Urinary bladder (tissue), 4 donors: ENCODE measurements around the gene OR56A1. TPM values are rescaled to one million over a fixed set of nuclear protein-coding genes. Genes with fewer than 3 reads are reported as not detected.

ENCODE experiments used
- DNase-seq: peaks from one replicate; pipeline ENCODE4 v3.0.0-alpha.2; 2015; ENCODE audit errors: extremely low spot score
- H3K27ac ChIP-seq: one replicate; pipeline ENCODE4 v1.5.1; 2013; ENCODE audit warnings: low read depth, mild to moderate bottlenecking, moderate library complexity
- H3K36me3 ChIP-seq: one replicate; pipeline ENCODE4 v1.6.1; 2013; ENCODE audit warnings: mild to moderate bottlenecking, moderate library complexity; ENCODE audit not compliant: insufficient read depth
- H3K4me1 ChIP-seq: one replicate; pipeline ENCODE4 v1.6.1; 2013; ENCODE audit warnings: mild to moderate bottlenecking, moderate library complexity; ENCODE audit not compliant: insufficient read depth
- H3K4me3 ChIP-seq: one replicate; pipeline ENCODE4 v1.5.1; 2013; ENCODE audit warnings: low read depth, low read length
- WGBS: extraction: QIAGEN DNeasy Blood & Tissue Kit; methylation state at CpG from one replicate; pipeline ENCODE4 v1.1.7; 2013; 5-methylcytosine and 5-hydroxymethylcytosine counted together
- polyA plus RNA-seq: library from polyadenylated mRNA; stranded (reverse); fragments of 200-250 nt; gene quantifications from one replicate; pipeline ENCODE4 v1.2.3, GENCODE V29; 2013
- total RNA-seq: library from RNA; depleted of rRNA; stranded (reverse); fragments of >200 nt; gene quantifications from one replicate; pipeline ENCODE4 v1.2.3, GENCODE V29; 2014
- donor health status: healthy with polysubstance abuse.
- donor health status: healthy.

The OR56A1 gene
- total and polyA plus RNA-seq, 2 donors: 0.05 TPM; not detected in 1

DNA sequence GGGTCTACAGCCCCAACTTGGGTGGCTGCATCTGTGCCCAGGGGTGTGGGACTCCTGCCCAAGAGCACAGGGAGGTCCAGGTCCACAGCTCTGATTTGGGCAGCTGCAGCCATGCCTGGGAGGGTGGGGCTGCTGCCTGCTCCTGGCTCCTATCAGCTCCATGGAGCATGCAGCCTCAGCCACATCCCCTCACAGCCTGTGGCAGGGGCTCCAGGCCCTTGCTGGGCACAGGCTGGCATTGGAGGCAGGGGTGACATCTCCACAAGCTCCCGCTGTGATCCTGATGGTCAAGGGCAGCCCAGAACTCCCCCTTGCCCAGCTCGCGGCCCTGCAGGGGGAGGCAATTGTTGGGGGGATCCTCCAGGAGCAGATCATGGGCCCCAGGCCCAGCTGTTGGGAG is 17.5 kb downstream of the OR56A1 start:
- no peak overlapping the region for H3K4me3 ChIP-seq
- 72% methylated on average over 3 of the region's 3 CpGs for WGBS
- no peak for DNase-seq
- H3K36me3 ChIP-seq: no peaks in the 10 kb centered on the region
- H3K27ac ChIP-seq: no peak overlapping the region
- H3K4me1 ChIP-seq: no peaks in the 10 kb centered on the region

DNA sequence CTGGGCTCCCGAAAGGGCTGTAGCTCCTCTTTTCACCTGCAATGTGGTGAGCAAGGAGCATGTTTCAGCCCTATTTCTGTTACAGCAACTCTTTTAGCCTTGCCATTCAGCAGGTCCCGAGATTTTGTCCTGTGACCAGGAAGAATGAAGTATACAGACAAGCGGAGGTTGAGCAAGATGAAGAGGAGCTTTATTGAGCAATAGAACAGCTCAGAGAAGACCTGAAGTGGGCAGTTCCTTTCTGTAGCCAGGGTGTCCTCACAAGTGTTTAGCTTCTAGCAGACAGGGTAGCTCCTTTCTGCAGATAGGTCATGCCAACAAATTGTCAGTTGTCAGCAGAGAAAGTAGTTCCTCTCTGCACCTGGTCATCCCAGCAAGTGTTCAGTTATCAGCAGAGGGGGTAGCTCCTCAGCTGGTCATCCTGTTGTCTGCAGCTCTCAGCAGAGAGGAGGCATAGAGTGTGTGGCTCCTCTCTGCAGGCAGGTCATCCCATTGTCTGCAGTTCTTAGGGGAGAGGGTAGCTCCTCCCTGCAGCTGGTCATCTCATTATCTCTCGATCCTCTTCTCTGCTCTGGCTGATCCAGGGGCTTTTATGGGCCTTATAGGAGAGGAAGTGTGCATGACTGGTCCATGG is 18.4 kb downstream of the OR56A1 start:
- no peak for DNase-seq
- no peaks in the 10 kb centered on the region for H3K36me3 ChIP-seq
- H3K27ac ChIP-seq: no peak overlapping the region
- no peaks in the 10 kb centered on the region for H3K4me1 ChIP-seq
- no peak overlapping the region for H3K4me3 ChIP-seq
- 74% methylated on average over 4 of the region's 4 CpGs for whole genome bisulfite sequencing

DNA sequence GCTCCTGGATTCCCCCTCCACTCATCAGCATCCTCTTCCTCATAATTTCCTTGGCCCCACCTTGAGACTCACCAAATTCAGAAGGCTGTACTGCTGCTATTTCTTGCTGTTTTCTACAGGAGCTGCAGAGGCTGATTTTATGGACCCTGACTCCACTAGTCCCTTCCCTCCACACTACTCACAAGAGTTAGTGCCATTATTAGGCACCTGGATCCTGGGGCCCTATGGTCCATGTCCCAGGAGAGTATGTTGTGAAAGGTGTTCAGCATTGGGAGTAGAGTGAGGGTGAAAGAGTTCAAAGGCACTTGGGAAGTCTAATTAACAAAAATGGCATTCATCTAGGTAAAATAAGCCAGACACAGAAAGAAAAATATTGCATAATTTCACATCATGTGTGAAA is 23.7 kb downstream of the OR56A1 start, which contains the start of gene OR56A4:
Gene OR56A4 (minus strand): TSS at position 101 of the 400 bp plus-strand sequence. CDS start 3,954 bp downstream, outside the sequence.
- Histone ChIP-seq H3K36me3 (no peaks in the 10 kb centered on the region), H3K27ac (no peak within 1 kb of the TSS), H3K4me3 (no peak within 1 kb of the TSS), H3K4me1 (no peaks in the 10 kb centered on the region)
- DNase-seq: no peak

DNA sequence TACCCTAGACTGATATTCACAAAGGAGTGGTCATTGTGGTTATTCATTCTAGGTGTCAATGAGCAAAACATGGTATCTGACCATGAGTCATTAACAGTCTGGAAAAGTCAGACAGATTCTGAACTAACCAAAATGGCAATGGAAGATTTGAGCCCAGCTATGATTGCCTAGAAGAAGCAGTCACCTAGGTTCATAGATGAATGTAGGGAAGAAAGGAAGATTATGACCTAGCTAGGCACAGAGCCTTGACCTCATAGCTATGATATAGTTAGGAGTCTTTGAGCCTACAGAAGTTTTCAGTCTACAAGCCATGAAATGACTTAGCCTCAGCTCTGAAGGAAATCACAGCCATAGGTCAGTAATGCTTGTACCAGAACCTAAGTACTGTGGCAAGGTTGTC is 24.2 kb downstream of the OR56A1 start:
- Histone ChIP-seq H3K4me1 (no peaks in the 10 kb centered on the region), H3K4me3 (no peak overlapping the region), H3K27ac (no peak overlapping the region), H3K36me3 (no peaks in the 10 kb centered on the region)
- no peak for DNase-seq

DNA sequence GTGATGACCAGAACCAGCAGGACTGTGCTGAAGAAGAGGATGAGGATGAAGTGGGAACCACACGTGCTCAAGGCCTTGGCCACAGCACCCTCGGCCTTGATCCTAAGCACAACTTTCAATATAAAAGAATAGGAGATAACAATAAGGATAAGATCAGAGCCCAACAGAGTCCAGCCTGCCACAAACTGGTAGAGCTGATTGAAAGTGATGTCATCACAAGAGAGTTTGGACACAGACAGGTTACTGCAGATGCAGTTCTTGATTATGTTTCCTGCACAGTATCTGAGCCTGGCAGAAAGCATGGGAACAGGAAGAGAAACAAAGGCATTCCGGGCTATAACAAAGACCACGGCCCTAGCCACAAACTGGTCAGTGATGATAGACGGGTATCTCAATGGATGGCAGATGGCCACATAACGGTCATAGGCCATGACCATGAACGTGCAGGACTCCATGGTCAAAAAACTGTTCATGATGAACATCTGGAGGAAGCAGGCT is 28.3 kb downstream of the OR56A1 start:
- 75% methylated on average over 7 of the region's 7 CpGs for WGBS
- DNase-seq: no peak
- H3K27ac ChIP-seq: no peak overlapping the region
- no peaks in the 10 kb centered on the region for H3K4me1 ChIP-seq
- H3K4me3 ChIP-seq: no peak overlapping the region
- no peaks in the 10 kb centered on the region for H3K36me3 ChIP-seq

DNA sequence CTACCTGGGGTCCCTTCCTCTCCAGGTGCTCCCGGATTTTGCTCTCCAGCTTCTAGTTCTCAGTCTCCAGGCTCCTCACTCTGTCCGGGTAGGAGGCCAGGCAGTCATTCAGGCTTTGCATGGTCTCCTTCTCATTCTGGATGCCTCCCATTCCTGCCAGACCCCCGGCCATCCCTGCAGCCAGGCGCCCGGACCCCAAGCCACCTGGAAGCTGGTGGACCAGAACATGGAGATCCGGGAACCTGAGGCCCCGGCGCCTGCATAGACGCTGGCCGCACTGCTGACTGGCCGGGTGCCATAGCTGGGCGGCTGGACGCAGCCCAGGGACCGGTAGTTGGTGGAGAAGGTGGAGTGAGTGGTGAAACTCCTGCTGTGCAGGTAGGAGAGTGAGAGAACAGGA is 35.8 kb downstream of the OR56A1 start:
- Histone ChIP-seq H3K36me3 (no peaks in the 10 kb centered on the region), H3K4me1 (no peaks in the 10 kb centered on the region), H3K4me3 (no peak overlapping the region), H3K27ac (no peak overlapping the region)
- WGBS: 87% methylated on average over 14 of the region's 14 CpGs
- DNase-seq: no peak

DNA sequence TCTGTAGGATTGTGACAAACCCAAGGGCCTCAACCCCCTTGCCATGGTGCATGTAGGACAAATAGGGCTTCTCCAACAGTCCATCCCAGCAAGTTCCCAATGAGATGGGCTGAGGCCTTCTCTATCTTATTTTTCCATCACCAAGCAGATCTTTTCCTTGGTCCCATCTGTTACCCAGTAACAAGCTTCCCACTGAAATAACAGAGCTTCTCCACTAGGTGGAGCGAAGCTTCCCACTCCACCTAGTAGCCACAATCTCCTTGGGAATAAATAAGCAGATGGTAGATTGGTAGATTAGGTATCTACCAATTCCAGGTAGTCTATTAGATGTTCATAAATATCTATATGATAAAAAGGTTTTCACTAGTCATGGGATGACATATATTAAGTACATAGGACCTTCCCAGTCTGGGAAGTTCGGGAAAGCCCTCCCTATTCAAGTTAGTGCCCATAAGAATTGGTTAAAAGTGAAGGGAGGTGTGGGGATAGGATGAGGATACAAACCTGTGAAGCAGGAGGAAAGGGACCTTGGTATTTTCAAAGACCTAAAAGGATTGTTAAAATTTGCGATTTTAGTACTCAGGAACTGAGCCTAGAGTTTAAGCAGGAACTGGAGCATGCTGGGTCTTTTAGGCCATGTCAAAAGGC is 37.8 kb downstream of the OR56A1 start:
- DNase-seq: no peak
- Histone ChIP-seq H3K27ac (no peak overlapping the region), H3K4me3 (no peak overlapping the region), H3K36me3 (no peaks in the 10 kb centered on the region), H3K4me1 (no peaks in the 10 kb centered on the region)
- WGBS: 54% methylated on average over 3 of the region's 3 CpGs

DNA sequence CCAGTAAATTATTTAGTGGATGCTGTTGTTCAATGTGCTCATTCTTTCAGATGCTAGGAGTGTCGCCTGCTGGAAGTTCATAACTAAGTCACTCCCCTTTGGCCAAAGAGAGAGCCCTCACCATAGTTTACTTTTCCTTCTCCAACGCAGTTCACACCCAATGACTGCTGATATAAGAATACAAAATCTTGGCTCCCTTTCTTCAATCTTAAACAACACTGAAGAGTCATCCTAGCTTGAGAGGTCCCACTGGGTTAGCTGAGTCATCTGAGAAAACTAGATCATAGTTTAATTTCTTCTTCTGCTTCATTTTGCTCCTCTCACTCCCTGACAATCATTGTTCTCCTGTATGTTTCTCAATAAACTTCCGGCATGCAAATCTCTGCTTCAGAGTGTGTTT is 38.4 kb downstream of the OR56A1 start:
- Histone ChIP-seq H3K27ac (no peak overlapping the region), H3K4me3 (no peak overlapping the region), H3K4me1 (no peaks in the 10 kb centered on the region), H3K36me3 (no peaks in the 10 kb centered on the region)
- no peak for DNase-seq
- WGBS: 66% methylated on average over 3 of the region's 3 CpGs

DNA sequence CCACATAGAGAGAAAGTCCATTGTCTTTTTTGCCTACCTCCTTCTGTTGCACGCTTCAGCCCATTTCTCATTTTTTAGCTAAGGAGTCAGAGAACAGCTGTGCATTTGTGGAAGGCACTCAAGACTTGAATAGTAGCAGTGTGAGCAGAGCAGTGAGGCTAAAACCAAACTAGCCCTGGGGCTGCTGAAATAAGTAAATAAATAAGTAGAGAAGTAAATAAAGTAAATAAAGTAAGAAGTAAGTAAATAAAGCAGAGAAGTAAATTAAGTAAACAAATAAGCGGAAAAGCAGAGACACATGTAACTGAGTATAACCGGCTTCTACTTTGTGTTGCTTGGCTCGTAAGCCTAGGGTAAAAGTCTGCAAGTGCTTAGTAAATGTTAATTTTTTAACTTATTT is 41.4 kb downstream of the OR56A1 start:
- H3K4me3 ChIP-seq: no peak overlapping the region
- no peaks in the 10 kb centered on the region for H3K4me1 ChIP-seq
- H3K27ac ChIP-seq: no peak overlapping the region
- no peak for DNase-seq
- H3K36me3 ChIP-seq: no peaks in the 10 kb centered on the region
- WGBS: 83% methylated on average over 4 of the region's 4 CpGs

DNA sequence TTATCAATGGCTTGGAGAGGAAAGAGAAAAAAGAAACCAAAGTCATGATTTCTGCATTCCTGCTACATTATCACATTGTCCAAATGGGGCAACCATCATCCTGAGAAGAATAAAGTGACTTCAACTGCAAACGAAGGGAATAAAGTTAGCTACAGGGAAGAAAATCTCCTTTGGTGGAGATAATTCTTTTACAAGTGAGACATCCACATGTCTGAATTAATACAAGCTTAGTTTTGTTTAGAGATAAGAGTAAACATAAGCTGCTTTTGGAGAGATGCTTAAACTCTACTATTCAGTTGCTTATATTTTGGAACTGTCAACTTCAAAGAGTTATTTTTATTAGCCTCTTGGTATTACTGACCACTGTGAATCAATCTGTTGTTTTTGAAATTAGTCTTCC is 43.7 kb downstream of the OR56A1 start, which contains the start of gene OR52L1:
Gene OR52L1 (minus strand): TSS at position 101 of the 400 bp plus-strand sequence. CDS start 55 bp downstream, at position 46.
- Histone ChIP-seq H3K4me3 (no peak within 1 kb of the TSS), H3K4me1 (no peaks in the 10 kb centered on the region), H3K27ac (no peak within 1 kb of the TSS), H3K36me3 (no peaks in the 10 kb centered on the region)
- DNase-seq: no peak
- WGBS: 40% methylated on average over 1 of the region's 1 CpG

DNA sequence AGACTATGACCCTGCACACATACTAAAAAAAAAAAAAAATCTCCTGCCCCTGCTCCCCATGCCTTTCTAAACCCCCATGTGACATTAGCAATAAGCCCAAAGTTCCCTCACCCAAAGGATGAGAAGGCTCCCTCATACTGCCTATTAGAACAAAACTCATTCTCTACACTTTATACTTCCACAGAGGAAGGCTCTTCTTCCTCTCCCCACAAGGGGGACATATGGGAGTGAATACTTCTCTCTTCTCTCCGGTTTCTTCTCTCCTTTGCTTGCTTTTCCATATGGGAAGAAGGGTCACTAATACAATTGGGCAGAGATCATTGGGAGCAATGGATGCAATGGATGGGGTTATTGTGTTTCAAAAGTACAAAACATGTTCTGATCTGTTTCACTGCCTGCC is 47.1 kb downstream of the OR56A1 start:
- WGBS: 49% methylated on average over 1 of the region's 1 CpG
- Histone ChIP-seq H3K4me3 (no peak overlapping the region), H3K36me3 (no peaks in the 10 kb centered on the region), H3K27ac (no peak overlapping the region), H3K4me1 (no peaks in the 10 kb centered on the region)
- no peak for DNase-seq

DNA sequence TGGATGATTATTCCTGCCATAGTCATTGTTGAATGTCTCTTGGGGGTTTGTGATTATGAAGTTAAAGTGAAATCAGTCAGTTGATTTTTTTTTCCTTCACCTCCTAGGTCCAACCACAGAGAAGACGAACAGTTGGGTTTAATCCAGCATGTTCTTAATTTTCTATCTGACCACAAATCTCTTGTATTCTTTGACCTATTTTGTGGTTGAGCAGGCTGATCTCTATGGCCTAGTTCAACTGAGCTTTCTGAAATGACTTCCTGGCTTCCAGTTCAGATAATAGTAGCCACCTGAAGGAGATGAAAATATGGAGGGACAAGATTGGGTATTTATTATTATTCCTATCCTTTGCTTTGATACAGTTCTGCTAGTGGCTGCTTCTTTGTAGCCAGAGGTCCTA is 57.0 kb downstream of the OR56A1 start:
- no peak for DNase-seq
- no peaks in the 10 kb centered on the region for H3K36me3 ChIP-seq
- H3K4me1 ChIP-seq: no peaks in the 10 kb centered on the region
- H3K4me3 ChIP-seq: no peak overlapping the region
- 75% methylated on average over 1 of the region's 1 CpG for WGBS
- H3K27ac ChIP-seq: no peak overlapping the region
